GM13976 (cell line): ENCODE measurements around the gene EXD2.
"Not testable (repeated sequence)": the region's sequence is repeated elsewhere in the genome, so short reads cannot be mapped to it uniquely, and the experiment has no call there.

Source experiments
- DNase-seq: peaks from one replicate; pipeline ENCODE4 v3.0.0; 2012; ENCODE audit warnings: low spot score
- CTCF ChIP-seq: IDR thresholded peaks from 2 replicates; pipeline ENCODE4 v1.5.1; 2012; ENCODE audit warnings: borderline replicate concordance, mild to moderate bottlenecking; ENCODE audit not compliant: insufficient read depth; ENCODE audit errors: extremely low read depth, missing control alignments, control extremely low read depth
- in situ Hi-C: fragments of 300-500 bp; cut with MboI; formaldehyde crosslinking; loops from one replicate; pipeline ENCODE4 v1.12.0; 2022; ENCODE audit warnings: low sequenced_read_pairs, mixed read lengths, inconsistent platforms; ENCODE audit not compliant: unreplicated experiment

EXD2 gene

GRCh38 chr14:69288956-69289705 is 97.8 kb downstream of the EXD2 start:
- no peak for DNase-seq
- in situ Hi-C loops: no loop called here
- TF ChIP-seq CTCF: no peak

GRCh38 chr14:69289811-69290520 is 98.7 kb downstream of the EXD2 start:
- DNase-seq: no peak
- in situ Hi-C loops: no loop called here
- TF ChIP-seq CTCF: no peak

- DNase-seq, in situ Hi-C loops: not testable (repeated sequence)
Observed at GRCh38 chr14:69290881-69291280, 99.6 kb downstream of the EXD2 start.

- no peak for DNase-seq
Observed at GRCh38 chr14:69291396-69291795, 100.1 kb downstream of the EXD2 start.

GRCh38 chr14:69291891-69292561 is 100.7 kb downstream of the EXD2 start:
- no peak for TF ChIP-seq CTCF
- in situ Hi-C loops: no loop called here
- DNase-seq: no peak

More at GRCh38 chr14:69291396-69291795, 100.1 kb downstream of the EXD2 start:
- in situ Hi-C loops: no loop called here
- no peak for TF ChIP-seq CTCF
